Heart left ventricle (tissue), 13 donors: ENCODE measurements around the gene VRTN.

Source experiments
- CTCF ChIP-seq, 12 donors: fragments of 200-600 bp; sonication (generic) in 4 of 12; IDR thresholded peaks; one replicate each; pipeline versions ENCODE4 v1.5.0 to v1.8.0; 2018 to 2022; ENCODE audit warnings: antibody characterized with exemption in 12 of 12, mild to moderate bottlenecking in 5 of 12
- POLR2A ChIP-seq, 2 donors: fragments of 450-650 bp; IDR thresholded peaks; one replicate each; pipeline ENCODE4 v1.6.1; 2017; ENCODE audit warnings: antibody characterized with exemption in 2 of 2, mild to moderate bottlenecking in 2 of 2, moderate library complexity in 2 of 2
- donor health status: ischemic (EF 13 %, LVEDD 7.1; RV severe dilation, severe dysfunction).
- donor health status: DM: no; HTN: yes; CAD: no.
- donor health status: DM: no; HTN: no; CAD: no.
- donor health status: ischemic (EF 25% LVEDD 6.9; RV normal size, moderate dysfunction).
- donor health status: ischemic (EF 25% LVEDD 5.7; RV mildly dilated, moderate dysfunction).
- donor health status: ischemic (EF 35%, LVEDD 5.7; RV mildly dilated, moderate dysfunction).
- donor health status: nonischemic (EF 11% LVEDD 7.7; RV severe dilation, severe dysfunction).
- donor health status: DM: yes; HTN: yes; CAD: no.
- donor health status: PGD.
- donor health status: ischemic (EF 29% LVEDD 5.4; RV normal size, mild dysfunction).
- donor health status: nonischemic (EF 23%, LVEDD 6.1; RV moderate dilation, normal function).

DNA sequence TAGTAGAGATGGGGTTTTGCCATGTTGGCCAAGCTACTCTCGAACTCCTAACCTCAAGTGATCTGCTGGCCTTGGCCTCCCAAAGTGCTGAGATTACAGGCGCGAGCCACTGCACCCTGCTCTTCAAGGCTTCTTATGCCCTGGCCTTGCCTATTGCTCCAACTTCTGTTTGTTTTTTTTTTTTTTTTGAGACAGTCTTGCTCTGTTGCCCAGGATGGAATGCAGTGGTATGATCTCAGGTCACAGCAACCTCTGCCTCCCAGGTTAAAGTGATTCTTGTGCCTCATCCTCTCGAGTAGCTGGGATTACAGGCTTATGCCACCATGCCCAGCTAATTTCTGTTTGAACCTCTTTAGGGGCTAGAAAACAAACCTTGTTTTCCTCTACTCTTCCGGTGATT is 39.6 kb upstream of the VRTN start:
- TF ChIP-seq CTCF (IDR thresholded peaks at IDR 0.05) (no peak), POLR2A (IDR thresholded peaks at IDR 0.05) (no peak)
